Neural cell (in vitro differentiated cells): ENCODE results near the gene JMJD4.

ENCODE experiments used
- EP300 ChIP-seq: fragments of 450-650 bp; conservative IDR thresholded peaks from 2 replicates; pipeline ENCODE4 v1.6.1; 2014; ENCODE audit warnings: antibody characterized with exemption, mild to moderate bottlenecking, moderate library complexity; ENCODE audit not compliant: poor library complexity, severe bottlenecking
- TF ChIP-seq, protein P1 (sequence below): fragments of 450-650 bp; IDR thresholded peaks from 2 replicates; pipeline ENCODE4 v1.5.1; 2014; ENCODE audit warnings: antibody characterized with exemption, mild to moderate bottlenecking, moderate library complexity; ENCODE audit not compliant: poor library complexity, severe bottlenecking

DNA sequence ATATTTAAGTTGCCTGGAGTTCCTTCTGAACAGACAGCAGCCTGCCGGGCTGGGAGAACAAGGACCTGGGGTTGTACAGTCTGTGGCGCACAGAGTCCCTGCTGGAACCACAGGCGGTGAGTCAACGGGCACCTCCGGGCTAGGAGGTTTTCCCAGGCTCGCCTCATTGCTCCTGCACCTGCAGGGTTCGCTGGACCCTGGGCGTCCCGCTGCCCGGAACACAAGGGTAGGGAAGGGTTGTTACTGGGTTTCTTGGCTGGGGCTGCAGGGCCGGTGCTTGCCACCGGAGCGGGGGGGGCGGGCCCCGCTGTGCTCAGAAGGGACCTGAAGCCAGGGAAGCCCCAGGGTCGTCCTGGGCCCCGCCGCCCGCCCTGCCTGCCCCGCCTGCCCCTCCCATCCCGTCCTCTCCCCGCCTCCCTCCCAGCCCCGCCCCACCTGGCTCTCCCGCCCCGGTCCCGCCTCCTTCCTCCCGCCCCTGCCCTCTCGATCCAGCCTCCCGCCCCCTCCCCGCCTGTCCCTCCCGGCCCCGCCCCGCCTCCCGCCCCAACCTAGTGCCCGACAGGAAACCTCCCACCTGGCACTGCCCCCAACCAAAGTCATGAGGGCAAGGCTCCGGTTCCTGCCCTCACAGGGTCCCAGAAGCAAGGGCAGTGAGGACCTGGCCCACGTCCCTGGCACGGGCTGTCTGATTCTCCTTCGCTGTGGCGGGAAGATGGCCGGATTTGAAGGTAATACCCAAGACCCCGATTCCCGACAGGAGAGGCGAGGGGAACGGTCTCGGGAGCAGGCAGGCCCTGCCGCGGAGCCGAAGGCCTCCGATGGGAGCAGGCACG is 6.8 kb downstream of the JMJD4 start:
- TF ChIP-seq, protein P1, sequence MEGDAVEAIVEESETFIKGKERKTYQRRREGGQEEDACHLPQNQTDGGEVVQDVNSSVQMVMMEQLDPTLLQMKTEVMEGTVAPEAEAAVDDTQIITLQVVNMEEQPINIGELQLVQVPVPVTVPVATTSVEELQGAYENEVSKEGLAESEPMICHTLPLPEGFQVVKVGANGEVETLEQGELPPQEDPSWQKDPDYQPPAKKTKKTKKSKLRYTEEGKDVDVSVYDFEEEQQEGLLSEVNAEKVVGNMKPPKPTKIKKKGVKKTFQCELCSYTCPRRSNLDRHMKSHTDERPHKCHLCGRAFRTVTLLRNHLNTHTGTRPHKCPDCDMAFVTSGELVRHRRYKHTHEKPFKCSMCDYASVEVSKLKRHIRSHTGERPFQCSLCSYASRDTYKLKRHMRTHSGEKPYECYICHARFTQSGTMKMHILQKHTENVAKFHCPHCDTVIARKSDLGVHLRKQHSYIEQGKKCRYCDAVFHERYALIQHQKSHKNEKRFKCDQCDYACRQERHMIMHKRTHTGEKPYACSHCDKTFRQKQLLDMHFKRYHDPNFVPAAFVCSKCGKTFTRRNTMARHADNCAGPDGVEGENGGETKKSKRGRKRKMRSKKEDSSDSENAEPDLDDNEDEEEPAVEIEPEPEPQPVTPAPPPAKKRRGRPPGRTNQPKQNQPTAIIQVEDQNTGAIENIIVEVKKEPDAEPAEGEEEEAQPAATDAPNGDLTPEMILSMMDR, result no peak
- no peak for TF ChIP-seq EP300
